Osteoblast (primary cell): Measurements from ENCODE around the gene STARD9. TPM values are rescaled to one million over a fixed set of nuclear protein-coding genes. Genes with fewer than 3 reads are reported as not detected.
"Not testable (repeated sequence)": the region's sequence is repeated elsewhere in the genome, so short reads cannot be mapped to it uniquely, and the experiment has no call there.

ENCODE experiments used
- DNase-seq: peaks from one replicate; pipeline ENCODE4 v3.0.0; 2011; ENCODE audit warnings: low spot score, mixed read lengths; ENCODE audit not compliant: insufficient read length; ENCODE audit errors: missing footprints
- H2AFZ ChIP-seq: 2 replicates; pipeline ENCODE4 v1.6.0; 2011; ENCODE audit warnings: mild to moderate bottlenecking, low read length
- H3K27ac ChIP-seq: 2 replicates; pipeline ENCODE4 v1.5.1; 2011; ENCODE audit warnings: mild to moderate bottlenecking, low read depth, low read length, moderate library complexity
- H3K27me3 ChIP-seq: 2 replicates; pipeline ENCODE4 v1.6.0; 2012; ENCODE audit warnings: mild to moderate bottlenecking, control low read depth, inconsistent platforms, low read length, moderate library complexity; ENCODE audit not compliant: insufficient read depth
- H3K36me3 ChIP-seq: 2 replicates; pipeline ENCODE4 v1.5.1; 2011; ENCODE audit warnings: mild to moderate bottlenecking, low read length, control low read depth, moderate library complexity; ENCODE audit not compliant: insufficient read depth
- H3K4me1 ChIP-seq: 2 replicates; pipeline ENCODE4 v1.5.1; 2011; ENCODE audit warnings: mild to moderate bottlenecking, low read length, control low read depth, moderate library complexity; ENCODE audit not compliant: insufficient read depth
- H3K4me2 ChIP-seq: 2 replicates; pipeline ENCODE4 v1.6.0; 2011; ENCODE audit warnings: mild to moderate bottlenecking, low read length; ENCODE audit not compliant: insufficient read depth
- H3K4me3 ChIP-seq: fragments of 200-600 bp; sonication (generic); 3 replicates; pipeline ENCODE4 v1.5.1; 2012; ENCODE audit warnings: mild to moderate bottlenecking, low read length, inconsistent platforms; ENCODE audit not compliant: insufficient read depth
- H3K79me2 ChIP-seq: 2 replicates; pipeline ENCODE4 v1.6.0; 2012; ENCODE audit warnings: mild to moderate bottlenecking, low read length, control low read depth, inconsistent platforms; ENCODE audit not compliant: insufficient read depth
- H3K9me3 ChIP-seq: 2 replicates; pipeline ENCODE4 v1.5.1; 2011; ENCODE audit warnings: low read depth, low read length, control low read depth
- H4K20me1 ChIP-seq: 2 replicates; pipeline ENCODE4 v1.6.0; 2012; ENCODE audit warnings: mild to moderate bottlenecking, low read length, control low read depth; ENCODE audit not compliant: insufficient read depth
- total RNA-seq: library from RNA; depleted of rRNA; stranded (reverse); fragments of >200 nt; gene quantifications from 2 replicates; pipeline ENCODE4 v1.2.3, GENCODE V29; 2012
- TF ChIP-seq, protein P1 (sequence below): IDR thresholded peaks from 2 replicates; pipeline ENCODE4 v1.5.1; 2011; ENCODE audit warnings: mild to moderate bottlenecking, low read depth, low read length, moderate library complexity; ENCODE audit errors: extremely low read depth

STARD9 gene
- total RNA-seq, 1 donor = 9.4 TPM

- no peaks in the 10 kb centered on the region for H3K36me3 ChIP-seq
- no peaks in the 10 kb centered on the region for H3K9me3 ChIP-seq
- no peaks in the 10 kb centered on the region for H3K4me1 ChIP-seq
- TF ChIP-seq, protein P1, sequence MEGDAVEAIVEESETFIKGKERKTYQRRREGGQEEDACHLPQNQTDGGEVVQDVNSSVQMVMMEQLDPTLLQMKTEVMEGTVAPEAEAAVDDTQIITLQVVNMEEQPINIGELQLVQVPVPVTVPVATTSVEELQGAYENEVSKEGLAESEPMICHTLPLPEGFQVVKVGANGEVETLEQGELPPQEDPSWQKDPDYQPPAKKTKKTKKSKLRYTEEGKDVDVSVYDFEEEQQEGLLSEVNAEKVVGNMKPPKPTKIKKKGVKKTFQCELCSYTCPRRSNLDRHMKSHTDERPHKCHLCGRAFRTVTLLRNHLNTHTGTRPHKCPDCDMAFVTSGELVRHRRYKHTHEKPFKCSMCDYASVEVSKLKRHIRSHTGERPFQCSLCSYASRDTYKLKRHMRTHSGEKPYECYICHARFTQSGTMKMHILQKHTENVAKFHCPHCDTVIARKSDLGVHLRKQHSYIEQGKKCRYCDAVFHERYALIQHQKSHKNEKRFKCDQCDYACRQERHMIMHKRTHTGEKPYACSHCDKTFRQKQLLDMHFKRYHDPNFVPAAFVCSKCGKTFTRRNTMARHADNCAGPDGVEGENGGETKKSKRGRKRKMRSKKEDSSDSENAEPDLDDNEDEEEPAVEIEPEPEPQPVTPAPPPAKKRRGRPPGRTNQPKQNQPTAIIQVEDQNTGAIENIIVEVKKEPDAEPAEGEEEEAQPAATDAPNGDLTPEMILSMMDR = no peak
- no peak overlapping the region for H3K4me3 ChIP-seq
- DNase-seq = no peak
- H2AFZ ChIP-seq = no peak overlapping the region
- no peaks in the 10 kb centered on the region for H3K27me3 ChIP-seq
- no peaks in the 10 kb centered on the region for H4K20me1 ChIP-seq
- no peak overlapping the region for H3K4me2 ChIP-seq
- H3K79me2 ChIP-seq = no peaks in the 10 kb centered on the region
- no peak overlapping the region for H3K27ac ChIP-seq
These were observed 99.1 kb downstream of the STARD9 start for GRCh38 chr15:42674472-42674871.

DNA sequence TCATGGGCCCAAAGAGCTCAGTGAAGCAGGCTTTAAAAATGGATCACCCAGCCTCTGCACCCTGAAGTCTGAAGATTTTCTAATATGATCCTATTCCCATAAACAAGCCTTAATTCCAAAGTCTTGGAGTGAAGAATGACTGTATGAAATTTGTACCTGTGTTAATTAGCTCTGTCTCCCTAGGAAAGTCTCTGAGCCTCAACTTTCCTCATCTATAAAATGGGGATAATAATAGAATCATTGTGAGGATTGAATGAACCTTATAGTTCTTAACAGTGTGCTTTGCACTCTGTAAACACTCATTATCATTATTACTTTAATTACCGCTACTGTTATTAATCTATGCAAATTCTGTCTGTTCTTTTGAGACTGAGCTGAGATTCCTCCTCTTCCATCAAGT is 99.6 kb downstream of the STARD9 start:
- H3K79me2 ChIP-seq = no peaks in the 10 kb centered on the region
- H2AFZ ChIP-seq = no peak overlapping the region
- TF ChIP-seq, protein P1 = no peak
- DNase-seq = no peak
- no peaks in the 10 kb centered on the region for H3K27me3 ChIP-seq
- H3K9me3 ChIP-seq = no peaks in the 10 kb centered on the region
- no peaks in the 10 kb centered on the region for H3K4me1 ChIP-seq
- H3K4me2 ChIP-seq = no peak overlapping the region
- no peak overlapping the region for H3K27ac ChIP-seq
- H3K4me3 ChIP-seq = no peak overlapping the region
- no peaks in the 10 kb centered on the region for H4K20me1 ChIP-seq
- H3K36me3 ChIP-seq = no peaks in the 10 kb centered on the region

DNA sequence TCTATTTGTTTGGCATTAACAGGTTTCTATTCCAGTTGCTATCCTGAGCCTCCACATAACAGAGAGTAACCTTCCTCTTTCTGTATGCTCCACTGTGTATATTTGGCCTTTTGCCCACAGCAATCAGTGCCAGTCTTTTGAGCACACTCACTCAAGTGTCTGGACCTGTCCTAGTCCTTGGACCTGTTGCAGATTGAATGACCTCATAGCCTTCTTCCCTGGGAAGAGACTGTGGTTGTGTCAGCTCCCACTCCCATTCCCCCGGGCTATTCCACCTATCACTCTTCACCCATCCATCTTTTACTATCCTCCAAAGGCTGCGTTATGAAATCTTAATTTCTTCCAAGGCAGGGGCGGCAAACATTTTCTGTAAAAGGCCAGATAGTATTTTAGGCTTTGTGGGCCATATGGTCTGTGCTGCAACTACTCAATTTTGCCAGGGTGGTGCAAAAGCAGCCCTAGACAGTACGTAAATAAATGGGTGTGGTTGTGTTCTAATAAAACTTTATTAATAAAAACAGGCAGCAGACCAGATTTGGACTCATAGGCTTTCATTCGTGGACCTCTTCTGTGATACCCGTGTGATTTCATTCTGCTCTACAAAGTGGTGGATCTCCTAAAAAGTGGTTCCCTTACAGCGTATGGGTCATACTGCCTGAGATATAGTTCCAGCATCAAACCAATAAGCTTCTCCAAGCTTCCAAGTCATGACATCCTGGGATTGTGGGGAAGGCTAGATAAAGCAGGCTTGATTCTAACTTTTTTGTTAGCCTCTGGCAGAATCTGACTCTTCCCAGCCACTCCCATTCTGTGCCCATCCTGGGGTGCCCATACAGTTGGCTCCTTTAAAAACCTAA is 104.1 kb downstream of the STARD9 start:
- H3K27ac ChIP-seq = no peak overlapping the region
- H3K27me3 ChIP-seq = no peaks in the 10 kb centered on the region
- TF ChIP-seq, protein P1 = no peak
- no peak overlapping the region for H3K4me2 ChIP-seq
- H3K79me2 ChIP-seq = no peaks in the 10 kb centered on the region
- no peaks in the 10 kb centered on the region for H3K4me1 ChIP-seq
- H3K36me3 ChIP-seq = no peaks in the 10 kb centered on the region
- H2AFZ ChIP-seq = no peak overlapping the region
- DNase-seq = no peak
- no peaks in the 10 kb centered on the region for H3K9me3 ChIP-seq
- no peak overlapping the region for H3K4me3 ChIP-seq
- H4K20me1 ChIP-seq = no peaks in the 10 kb centered on the region

DNA sequence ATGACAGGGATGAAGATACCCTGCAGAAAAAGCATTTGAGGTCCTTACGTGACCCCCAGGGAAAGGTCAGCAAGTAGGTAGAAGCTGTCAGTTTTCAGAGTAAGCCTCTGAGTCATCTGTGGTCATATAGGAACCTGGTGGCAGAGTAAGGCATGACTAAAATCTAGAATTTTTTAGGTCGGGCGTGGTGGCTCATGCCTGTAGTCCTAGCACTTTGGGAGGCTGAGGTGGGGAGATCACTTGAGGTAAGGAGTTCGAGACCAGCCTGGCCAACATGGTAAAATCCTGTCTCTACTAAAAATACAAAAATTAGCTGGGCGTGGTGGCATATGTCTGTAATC is 104.7 kb downstream of the STARD9 start:
- H3K27me3 ChIP-seq, DNase-seq, H3K79me2 ChIP-seq, H3K36me3 ChIP-seq, H3K27ac ChIP-seq, H3K4me1 ChIP-seq, H3K9me3 ChIP-seq, H4K20me1 ChIP-seq, H3K4me2 ChIP-seq, H3K4me3 ChIP-seq, H2AFZ ChIP-seq: not testable (repeated sequence)
